ENCODE data around the gene UTS2R.

DNA sequence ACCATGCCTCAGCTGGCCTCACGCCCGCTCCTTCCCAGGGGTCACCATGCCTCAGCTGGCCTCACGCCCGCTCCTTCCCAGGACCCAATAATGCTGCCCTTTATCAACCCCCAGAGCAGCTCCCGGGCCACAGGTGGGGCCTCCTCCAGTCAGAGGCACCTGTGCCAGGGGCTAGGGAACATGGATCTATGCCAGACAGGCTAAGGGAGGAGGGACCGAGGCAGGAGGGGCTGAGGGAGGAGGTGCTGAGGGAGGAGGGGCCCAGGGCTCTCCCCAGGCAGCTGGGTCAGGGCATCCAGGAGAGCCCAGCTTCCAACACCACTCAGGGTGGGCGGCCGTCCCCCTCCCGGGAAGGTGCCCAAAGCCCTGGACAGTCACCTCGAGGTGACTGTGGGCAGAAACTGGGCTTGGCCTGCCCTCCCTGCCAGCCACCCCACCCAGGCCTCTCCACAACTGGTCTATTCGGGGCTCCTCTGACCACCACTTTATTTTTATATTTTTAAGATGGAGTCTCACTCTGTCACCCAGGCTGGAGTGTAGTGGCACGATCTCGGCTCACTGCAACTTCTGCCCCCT, 19.4 kb downstream of the UTS2R start:
- TF ChIP-seq POLR2AphosphoS5 (IDR thresholded peaks at IDR 0.05; ENCODE audit: low read depth, low read length) (no peak), POLR2A (IDR thresholded peaks at IDR 0.05; ENCODE audit: low read depth, low read length) (no peak)

All from GM12891 (cell line).